ENCODE results near the gene F7.

GRCh38 chr13:113146750-113147149 lies 41.2 kb downstream of the F7 start:
- TF ChIP-seq, protein P1, sequence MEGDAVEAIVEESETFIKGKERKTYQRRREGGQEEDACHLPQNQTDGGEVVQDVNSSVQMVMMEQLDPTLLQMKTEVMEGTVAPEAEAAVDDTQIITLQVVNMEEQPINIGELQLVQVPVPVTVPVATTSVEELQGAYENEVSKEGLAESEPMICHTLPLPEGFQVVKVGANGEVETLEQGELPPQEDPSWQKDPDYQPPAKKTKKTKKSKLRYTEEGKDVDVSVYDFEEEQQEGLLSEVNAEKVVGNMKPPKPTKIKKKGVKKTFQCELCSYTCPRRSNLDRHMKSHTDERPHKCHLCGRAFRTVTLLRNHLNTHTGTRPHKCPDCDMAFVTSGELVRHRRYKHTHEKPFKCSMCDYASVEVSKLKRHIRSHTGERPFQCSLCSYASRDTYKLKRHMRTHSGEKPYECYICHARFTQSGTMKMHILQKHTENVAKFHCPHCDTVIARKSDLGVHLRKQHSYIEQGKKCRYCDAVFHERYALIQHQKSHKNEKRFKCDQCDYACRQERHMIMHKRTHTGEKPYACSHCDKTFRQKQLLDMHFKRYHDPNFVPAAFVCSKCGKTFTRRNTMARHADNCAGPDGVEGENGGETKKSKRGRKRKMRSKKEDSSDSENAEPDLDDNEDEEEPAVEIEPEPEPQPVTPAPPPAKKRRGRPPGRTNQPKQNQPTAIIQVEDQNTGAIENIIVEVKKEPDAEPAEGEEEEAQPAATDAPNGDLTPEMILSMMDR (IDR thresholded peaks at IDR 0.05) = no peak
- no peak for TF ChIP-seq POLR2A (IDR thresholded peaks at IDR 0.05)
